GM12874 (cell line): ENCODE measurements around the gene TYMP.

Experiments used
- CTCF ChIP-seq: IDR thresholded peaks from 2 replicates; pipeline ENCODE4 v1.5.1; 2011; ENCODE audit warnings: low read depth, mild to moderate bottlenecking, control low read depth, low read length, moderate library complexity; ENCODE audit not compliant: insufficient read depth

Gene TYMP

DNA sequence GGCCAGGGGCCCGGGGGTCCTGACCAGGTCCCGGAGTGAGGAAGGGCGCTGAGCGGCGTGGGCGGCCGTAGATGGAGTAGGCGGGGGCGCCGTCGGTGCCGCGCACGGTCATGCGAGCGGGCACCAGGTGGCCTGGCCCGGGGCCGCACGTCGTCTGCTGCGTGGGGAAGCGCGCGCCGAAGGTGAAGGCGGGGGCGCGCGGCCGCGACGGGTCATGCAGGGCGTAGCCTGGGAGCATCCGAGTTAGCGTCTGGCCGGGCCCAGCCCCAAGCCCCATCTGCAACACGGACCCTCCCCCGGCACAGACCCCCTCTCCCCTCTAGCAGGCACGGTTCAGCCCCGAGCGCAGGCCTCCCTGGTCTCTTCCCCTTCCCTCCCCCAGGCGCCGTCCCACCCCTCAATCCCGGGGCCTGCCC is 1.7 kb upstream of the TYMP start:
- no peak for TF ChIP-seq CTCF

- no peak for TF ChIP-seq CTCF
Observed at GRCh38 chr22:50530877-50531545, 1.2 kb upstream of the TYMP start.

GRCh38 chr22:50530580-50530876 is 716 bp upstream of the TYMP start:
- no peak for TF ChIP-seq CTCF

GRCh38 chr22:50529416-50529896 is 356 bp downstream of the TYMP start:
- no peak for TF ChIP-seq CTCF

DNA sequence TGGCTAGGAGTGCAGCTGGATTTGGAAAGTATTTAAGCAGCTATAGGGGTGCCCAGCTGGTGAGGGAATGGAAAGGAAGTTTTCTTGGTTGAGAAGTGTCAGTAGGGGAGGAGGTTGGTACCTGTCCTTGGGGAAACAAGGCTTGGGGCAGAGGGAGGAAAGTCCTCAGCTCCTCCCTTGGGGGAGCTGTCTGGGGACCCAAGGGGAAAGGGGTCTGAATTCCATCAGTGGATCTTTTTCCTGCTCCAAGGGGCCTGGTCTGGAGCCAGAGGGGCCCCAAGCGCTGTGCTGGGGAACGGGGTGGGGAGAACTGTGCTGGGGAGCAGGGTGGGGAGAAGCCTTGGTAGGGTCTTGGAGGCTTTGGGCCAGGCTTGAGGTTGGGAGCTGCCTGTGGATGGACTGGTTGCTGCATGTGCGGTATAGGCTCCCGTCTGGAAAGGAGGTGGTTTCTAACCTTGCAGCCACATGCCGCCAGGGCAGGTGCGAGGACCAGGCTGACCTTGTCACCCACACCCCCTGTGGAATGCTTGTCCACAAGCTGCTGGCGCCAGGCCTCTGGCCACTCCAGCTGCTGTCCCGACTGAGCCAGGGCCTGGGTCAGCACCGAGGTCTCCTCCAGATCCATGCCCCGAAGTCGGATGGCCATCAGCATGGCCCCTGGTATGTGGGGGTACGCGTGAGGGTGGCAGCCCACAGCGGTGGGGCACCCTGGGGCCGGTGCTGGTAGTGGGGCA is 963 bp downstream of the TYMP start:
- TF ChIP-seq CTCF, result no peak

DNA sequence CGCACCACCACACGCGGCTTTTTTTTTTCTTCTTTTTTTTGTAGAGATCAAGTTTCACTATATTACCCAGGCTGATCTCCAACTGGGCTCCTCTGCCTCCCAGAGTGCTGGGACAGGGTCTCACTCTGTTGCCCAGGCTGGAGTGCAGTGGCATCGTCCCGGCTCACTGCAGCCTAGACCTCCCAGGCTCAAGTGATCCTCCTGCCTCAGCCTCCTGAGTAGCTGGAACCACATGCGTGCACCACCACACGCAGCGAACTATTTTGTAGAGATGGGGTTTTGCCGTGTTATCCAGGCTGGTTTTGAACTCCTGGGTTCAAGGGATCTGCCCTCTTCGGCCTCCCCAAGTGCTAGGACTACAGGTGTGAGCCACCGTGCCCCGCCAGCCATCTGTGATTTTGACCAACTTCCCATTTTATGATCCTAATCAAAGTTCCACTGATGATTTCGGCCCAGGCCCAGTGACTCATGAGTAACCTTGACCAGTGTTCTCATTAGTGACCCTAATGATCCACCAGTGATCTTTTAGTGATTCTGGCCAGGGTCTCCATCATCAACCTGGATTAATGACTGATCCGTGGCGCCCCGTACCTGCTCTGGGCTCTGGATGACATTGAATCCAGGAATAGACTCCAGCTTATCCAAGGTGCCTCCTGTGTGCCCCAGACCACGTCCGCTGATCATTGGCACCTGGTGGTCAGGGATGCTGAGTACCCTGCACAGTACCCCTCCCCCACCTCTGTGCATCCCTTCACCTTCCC is 1.7 kb downstream of the TYMP start:
- TF ChIP-seq CTCF, result no peak
